Right cardiac atrium (tissue), 5 donors: ENCODE measurements around the gene DFFB. TPM values are rescaled to one million over a fixed set of nuclear protein-coding genes. Genes with fewer than 3 reads are reported as not detected.

ENCODE experiments used
- ATAC-seq, 2 donors: fragments of 200-7000 bp; cut with Tn5 transposase; one replicate each; pipeline versions ENCODE4 v1.8.0 to v1.9.1; 2020; ENCODE audit warnings: moderate library complexity in 2 of 2, mild to moderate bottlenecking in 1 of 2
- DNase-seq, 3 donors: peaks; one replicate each; pipeline ENCODE4 v3.0.0-alpha.2; 2020
- H3K27ac ChIP-seq: one replicate; pipeline ENCODE4 v1.5.1; 2013; ENCODE audit warnings: mild to moderate bottlenecking, low read length, control low read depth, moderate library complexity
- H3K27me3 ChIP-seq: one replicate; pipeline ENCODE4 v1.6.1; 2013; ENCODE audit not compliant: control insufficient read depth, insufficient read depth
- H3K4me1 ChIP-seq: one replicate; pipeline ENCODE4 v1.6.1; 2013; ENCODE audit warnings: low read length; ENCODE audit not compliant: control insufficient read depth, insufficient read depth
- H3K4me3 ChIP-seq: one replicate; pipeline ENCODE4 v1.5.1; 2013; ENCODE audit warnings: low read length, control low read depth
- H3K9me3 ChIP-seq: one replicate; pipeline ENCODE4 v1.6.1; 2013; ENCODE audit warnings: low read length; ENCODE audit not compliant: control insufficient read depth
- WGBS: extraction: QIAGEN DNeasy Blood & Tissue Kit; methylation state at CpG from one replicate; pipeline ENCODE4 v1.1.7; 2013; 5-methylcytosine and 5-hydroxymethylcytosine counted together
- intact Hi-C, 4 donors: fragments of 100-400 bp; cut with DNase I; formaldehyde crosslinking; loops; one replicate each; pipeline versions ENCODE4 v1.11.0 to v1.14.0; 2022 to 2023
- polyA plus RNA-seq: library from polyadenylated mRNA; stranded (reverse); fragments of 200-250 nt; gene quantifications from one replicate; pipeline ENCODE4 v1.2.3, GENCODE V29; 2013
- total RNA-seq, 4 donors: library from RNA; stranded (reverse); fragmentation: NEBNext Ultra II Directional; extraction: Animal tissue kit (Norgen Biotek cat#: 25700); gene quantifications; one replicate each; pipeline ENCODE4 v1.2.1, GENCODE V29; 2021
- donor health status: healthy with polysubstance abuse.
- donor health status: DM: no; HTN: yes; CAD: no.
- donor health status: DM: no; HTN: no; CAD: no.
- donor health status: DM: no; HTN: yes; CAD: no; lungs with severe emphysema.
- donor health status: DM: yes; HTN: yes; CAD: no.

Gene DFFB
- total and polyA plus RNA-seq, 5 donors, result 2.6 to 6.1 (median 4.0) TPM

DNA sequence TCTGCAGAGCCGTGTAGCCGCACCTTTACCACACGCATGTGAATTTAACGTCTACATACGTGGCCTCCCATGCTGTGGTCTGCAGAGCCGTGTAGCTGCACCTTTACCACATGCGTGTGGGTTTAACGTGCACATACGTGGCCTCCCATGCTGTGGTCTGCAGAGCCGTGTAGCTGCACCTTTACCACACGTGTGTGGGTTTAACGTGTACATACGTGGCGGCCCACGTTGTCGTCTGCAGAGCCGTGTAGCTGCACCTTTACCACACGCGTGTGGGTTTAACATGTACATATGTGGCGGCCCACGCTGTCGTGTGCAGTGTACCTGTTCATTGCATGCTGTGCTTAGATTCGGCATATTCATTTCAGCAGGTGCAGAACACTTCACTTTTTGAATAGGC is 17.5 kb downstream of the DFFB start:
- no peak for ATAC-seq
- 93% methylated on average over 23 of the region's 23 CpGs for WGBS
- Histone ChIP-seq H3K27ac (no peak overlapping the region), H3K27me3 (no peaks in the 10 kb centered on the region), H3K4me3 (no peak overlapping the region), H3K4me1 (no peaks in the 10 kb centered on the region), H3K9me3 (no peaks in the 10 kb centered on the region)
- intact Hi-C loops, result no loop called here
- no peak for DNase-seq

DNA sequence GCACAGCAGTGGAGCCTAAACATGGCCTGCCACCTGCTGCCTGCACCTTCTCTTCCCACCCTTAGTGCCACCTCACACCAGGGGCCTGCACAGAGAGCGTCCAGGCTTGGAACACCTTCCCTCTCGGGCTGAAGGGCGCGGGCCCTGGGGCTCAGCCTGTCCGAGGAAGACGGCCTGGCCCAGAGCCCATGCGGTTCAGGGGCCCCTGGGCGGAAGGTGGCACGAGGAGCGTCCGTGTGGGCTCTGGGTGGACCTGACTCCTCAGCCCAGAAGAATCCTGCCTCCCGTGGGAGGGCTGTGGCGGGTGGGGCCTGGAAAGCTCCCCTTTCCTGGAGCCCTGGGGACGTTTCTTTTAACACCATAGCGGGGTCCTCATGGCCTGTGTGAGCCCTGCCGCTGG is 19.4 kb downstream of the DFFB start:
- Histone ChIP-seq H3K4me3 (no peak overlapping the region), H3K27ac (no peak overlapping the region), H3K27me3 (no peaks in the 10 kb centered on the region), H3K4me1 (no peaks in the 10 kb centered on the region), H3K9me3 (no peaks in the 10 kb centered on the region)
- intact Hi-C loops, result no loop called here
- ATAC-seq (peak; percentile 21 to 22), DNase-seq (no peak)
- WGBS, result 89% methylated on average over 16 of the region's 16 CpGs

DNA sequence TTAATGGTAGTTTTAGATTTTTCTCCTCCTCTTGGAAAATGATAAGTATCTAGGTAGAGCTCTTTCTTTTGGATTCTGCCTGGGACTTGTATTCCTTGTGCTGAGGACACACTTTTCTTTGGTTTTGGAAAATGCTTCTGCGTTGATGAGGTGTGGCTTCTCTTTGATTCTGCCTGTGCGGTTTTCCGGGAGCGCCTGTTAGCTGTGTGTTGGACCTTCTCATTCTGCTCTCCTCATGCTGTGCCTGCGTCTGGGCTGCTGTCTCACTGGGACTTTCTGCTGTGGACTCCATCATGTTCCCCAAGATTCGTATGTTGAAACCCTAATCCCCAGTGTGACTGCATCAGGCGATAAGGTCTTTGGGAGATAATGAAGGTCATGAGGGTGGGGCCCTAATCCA is 21.8 kb downstream of the DFFB start:
- Histone ChIP-seq H3K9me3 (no peaks in the 10 kb centered on the region), H3K27me3 (no peaks in the 10 kb centered on the region), H3K4me1 (no peaks in the 10 kb centered on the region), H3K27ac (no peak overlapping the region), H3K4me3 (no peak overlapping the region)
- 96% methylated on average over 7 of the region's 7 CpGs for WGBS
- ATAC-seq (no peak), DNase-seq (no peak)
- intact Hi-C loops, result no loop called here

DNA sequence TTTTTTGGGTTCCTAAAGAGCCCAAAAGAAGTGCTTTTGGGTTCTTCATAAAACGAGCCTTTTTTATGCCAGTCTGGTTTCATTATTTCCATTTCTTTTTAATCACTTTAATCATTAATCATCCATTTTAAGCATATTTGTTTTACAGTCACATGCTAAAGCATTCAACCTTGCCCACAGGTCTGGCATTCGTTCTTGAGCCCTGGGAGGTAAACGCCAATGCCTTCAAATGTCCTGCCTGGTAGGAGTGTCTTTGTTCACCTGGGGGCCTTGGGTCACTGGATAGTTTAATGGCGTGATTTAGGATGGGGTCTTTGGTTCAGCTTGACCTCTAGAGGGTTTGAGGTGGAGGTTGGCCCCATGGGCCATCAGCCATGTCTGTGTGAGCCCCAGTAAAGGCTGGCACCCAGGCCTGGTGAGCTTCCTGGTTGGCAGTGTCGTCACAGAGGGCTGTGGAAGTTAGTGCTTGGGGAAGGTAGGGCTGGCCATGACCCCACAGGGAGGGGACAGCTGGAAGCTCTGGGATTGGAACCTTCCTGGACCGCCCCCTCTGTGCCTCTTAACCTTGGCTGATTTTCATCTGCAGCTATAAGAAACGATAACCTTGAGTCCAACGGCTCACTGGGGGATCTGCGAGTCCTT is 22.6 kb downstream of the DFFB start:
- intact Hi-C loops, result no loop called here
- H3K27me3 ChIP-seq, result no peaks in the 10 kb centered on the region
- DNase-seq, result no peak
- H3K27ac ChIP-seq, result no peak overlapping the region
- no peaks in the 10 kb centered on the region for H3K9me3 ChIP-seq
- WGBS, result 84% methylated on average over 9 of the region's 9 CpGs
- H3K4me1 ChIP-seq, result no peaks in the 10 kb centered on the region
- no peak for ATAC-seq
- H3K4me3 ChIP-seq, result no peak overlapping the region

DNA sequence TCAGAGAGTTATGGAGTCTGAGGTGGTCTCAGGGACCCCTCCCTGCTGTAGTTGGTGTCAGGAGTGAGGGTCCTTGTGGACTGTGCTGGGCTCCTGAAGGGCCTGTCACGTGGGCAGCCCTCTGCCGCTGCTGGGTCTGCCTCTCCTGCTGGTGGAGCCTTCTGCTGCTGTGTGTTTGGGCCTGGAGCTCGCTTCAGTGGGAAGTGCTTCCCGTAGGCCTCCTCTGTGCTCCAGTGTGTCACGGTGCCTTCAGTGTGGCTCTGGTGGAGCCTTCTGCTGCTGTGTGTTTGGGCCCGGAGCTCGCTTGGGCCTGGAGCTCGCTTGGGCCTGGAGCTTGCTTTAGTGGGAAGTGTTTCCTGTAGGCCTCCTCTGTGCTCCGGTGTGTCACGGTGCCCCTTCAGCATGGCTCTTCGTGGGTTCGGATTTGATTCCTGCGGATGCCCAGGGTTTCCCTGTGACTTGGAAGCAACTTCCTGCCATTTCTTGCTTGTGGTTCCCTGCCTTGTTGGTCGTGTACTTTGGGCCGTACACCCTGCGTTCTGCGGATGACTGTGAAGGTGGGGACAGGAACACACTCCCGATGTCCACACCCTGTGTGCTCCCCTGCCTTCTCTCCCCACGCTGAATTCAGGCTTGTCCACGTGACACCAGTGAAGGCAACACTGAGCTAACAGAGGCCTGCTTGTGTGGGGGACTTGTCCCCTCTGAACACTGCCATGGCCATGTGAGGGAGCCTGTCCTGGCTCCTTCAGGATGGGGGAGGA is 23.3 kb downstream of the DFFB start:
- intact Hi-C loops, result no loop called here
- Histone ChIP-seq H3K27ac (no peak overlapping the region), H3K4me1 (no peaks in the 10 kb centered on the region), H3K9me3 (no peaks in the 10 kb centered on the region), H3K4me3 (no peak overlapping the region), H3K27me3 (no peaks in the 10 kb centered on the region)
- DNase-seq (no peak), ATAC-seq (peak in 1 of 2 donors; percentile 23)
- WGBS, result 92% methylated on average over 20 of the region's 20 CpGs

DNA sequence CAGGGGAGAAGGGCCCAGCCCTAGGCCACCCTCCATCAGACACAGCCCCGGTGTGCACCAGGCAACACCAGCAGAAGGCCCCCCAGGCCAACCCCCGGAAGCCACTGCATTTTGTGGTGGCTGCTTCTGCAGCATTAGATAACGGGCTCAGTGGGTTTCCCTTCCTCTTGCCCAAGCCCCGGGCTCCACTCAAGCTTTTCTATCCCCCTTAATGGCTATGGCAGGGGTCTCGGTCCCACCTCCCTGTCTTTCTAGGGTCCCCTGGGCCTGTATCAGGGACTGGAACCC is 23.9 kb downstream of the DFFB start:
- no peak overlapping the region for H3K27ac ChIP-seq
- no peaks in the 10 kb centered on the region for H3K9me3 ChIP-seq
- WGBS, result 89% methylated on average over 5 of the region's 5 CpGs
- ATAC-seq (no peak), DNase-seq (peak in 1 of 3 donors; percentile 46)
- intact Hi-C loops, result no loop called here
- no peaks in the 10 kb centered on the region for H3K27me3 ChIP-seq
- H3K4me3 ChIP-seq, result no peak overlapping the region
- no peaks in the 10 kb centered on the region for H3K4me1 ChIP-seq

DNA sequence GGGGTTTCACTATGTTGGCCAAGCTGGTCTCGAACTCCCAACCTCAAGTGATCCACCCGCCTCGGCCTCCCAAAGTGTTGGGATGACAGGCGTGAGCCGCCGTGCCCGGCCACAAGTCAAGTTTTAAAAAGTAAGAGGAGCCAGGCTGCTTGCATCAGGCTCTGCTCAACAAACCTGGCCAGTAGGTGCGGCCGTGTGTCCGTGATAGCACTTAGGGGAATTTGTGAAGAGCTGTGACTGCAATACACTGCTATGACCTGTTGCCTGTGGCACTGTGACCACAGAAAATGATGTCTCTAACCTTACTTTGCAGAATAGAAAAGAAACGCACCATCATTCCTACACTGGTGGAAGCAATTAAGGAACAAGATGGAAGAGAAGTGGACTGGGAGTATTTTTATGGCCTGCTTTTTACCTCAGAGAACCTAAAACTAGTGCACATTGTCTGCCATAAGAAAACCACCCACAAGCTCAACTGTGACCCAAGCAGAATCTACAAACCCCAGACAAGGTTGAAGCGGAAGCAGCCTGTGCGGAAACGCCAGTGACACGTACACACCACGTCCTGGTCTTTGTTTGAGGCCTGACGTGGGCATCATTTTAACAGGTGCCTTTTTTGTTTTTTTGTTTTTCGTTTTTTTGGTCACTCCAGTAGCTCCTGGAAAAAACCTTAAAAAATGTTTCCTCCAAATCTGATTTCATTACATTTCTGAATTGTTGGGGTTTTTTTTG is 26.1 kb downstream of the DFFB start:
- ATAC-seq (no peak), DNase-seq (no peak)
- Histone ChIP-seq H3K27ac (no peak overlapping the region), H3K9me3 (no peaks in the 10 kb centered on the region), H3K4me3 (no peak overlapping the region), H3K27me3 (no peaks in the 10 kb centered on the region), H3K4me1 (no peaks in the 10 kb centered on the region)
- intact Hi-C loops, result no loop called here
- 95% methylated on average over 18 of the region's 18 CpGs for WGBS

DNA sequence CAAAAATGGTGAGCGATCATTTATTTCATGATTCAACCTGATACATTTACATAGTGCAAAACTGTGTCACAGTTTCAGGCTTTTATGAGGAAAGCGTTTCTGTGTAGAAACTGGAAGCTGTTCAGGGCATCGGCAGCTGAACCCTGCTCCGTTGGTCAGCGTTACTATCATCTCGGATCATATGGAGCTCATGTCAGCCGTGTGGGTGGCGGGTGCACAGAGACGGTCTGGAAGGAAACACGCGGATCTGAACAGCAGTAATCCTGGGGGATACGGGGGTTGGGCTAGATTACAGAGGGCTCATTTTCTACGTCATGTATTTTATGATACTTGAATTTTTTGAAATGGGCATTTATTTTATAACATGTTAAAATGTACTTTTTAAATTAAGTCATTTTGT is 27.7 kb downstream of the DFFB start:
- ATAC-seq, result no peak

DNA sequence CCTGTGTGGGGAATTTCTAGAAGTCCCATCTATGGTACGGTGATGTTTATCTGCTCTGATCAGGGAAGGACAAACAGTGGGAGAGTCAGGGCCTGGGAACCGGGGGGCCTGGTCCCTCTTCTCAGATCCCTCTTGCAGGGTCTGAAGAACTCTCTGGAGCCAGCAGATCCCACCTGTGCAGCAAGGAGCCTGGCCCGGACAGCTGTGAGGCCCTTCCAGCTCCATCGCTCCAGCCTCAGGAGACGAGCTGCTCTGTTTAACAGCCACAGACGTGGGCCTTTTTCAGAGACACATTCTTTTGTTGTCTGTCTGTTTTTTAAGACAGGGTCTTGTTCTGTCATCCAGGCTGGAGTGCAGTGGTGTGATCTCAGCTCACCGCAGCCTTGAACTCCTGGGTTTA is 28.3 kb downstream of the DFFB start:
- ATAC-seq (no peak), DNase-seq (peak in 2 of 3 donors; percentile 12 to 32)
- no peaks in the 10 kb centered on the region for H3K9me3 ChIP-seq
- H3K4me3 ChIP-seq, result no peak overlapping the region
- H3K27ac ChIP-seq, result no peak overlapping the region
- WGBS, result 85% methylated on average over 7 of the region's 7 CpGs
- no peaks in the 10 kb centered on the region for H3K4me1 ChIP-seq
- no peaks in the 10 kb centered on the region for H3K27me3 ChIP-seq
- intact Hi-C loops, result no loop called here

More for the DNA sequence above, 27.7 kb downstream of the DFFB start:
- no peak for DNase-seq
- no peaks in the 10 kb centered on the region for H3K4me1 ChIP-seq
- H3K4me3 ChIP-seq, result no peak overlapping the region
- H3K9me3 ChIP-seq, result no peaks in the 10 kb centered on the region
- intact Hi-C loops, result no loop called here
- WGBS, result 87% methylated on average over 13 of the region's 13 CpGs
- no peak overlapping the region for H3K27ac ChIP-seq
- no peaks in the 10 kb centered on the region for H3K27me3 ChIP-seq

DNA sequence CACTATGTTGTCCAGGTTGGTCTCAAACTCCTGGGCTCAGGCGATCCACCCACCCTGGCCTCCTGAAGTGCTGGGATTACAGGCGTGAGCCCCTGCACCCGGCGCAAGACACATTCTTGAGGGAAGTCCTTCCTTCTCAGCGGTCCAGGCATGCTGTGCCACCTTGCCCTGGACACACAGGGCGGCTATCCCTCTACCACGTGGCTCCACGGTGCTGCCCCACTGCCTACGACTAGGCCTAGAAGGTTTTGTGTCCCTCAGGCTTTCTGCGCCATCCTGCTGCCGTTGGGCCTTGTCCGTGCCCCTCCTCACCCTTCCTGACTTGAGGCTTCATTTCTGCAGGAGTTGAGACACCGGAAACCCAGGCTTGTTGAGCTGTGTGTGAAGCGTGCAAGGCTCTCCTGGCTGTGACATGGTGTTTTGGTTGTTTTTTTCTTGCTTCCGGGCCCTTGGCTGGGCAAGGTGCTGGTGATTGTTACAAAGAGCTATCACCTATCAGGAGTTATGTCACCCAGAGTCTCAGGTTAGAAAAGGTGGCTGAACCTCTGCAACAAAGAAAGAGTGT is 28.9 kb downstream of the DFFB start:
- Histone ChIP-seq H3K4me1 (no peaks in the 10 kb centered on the region), H3K4me3 (no peak overlapping the region), H3K27ac (no peak overlapping the region), H3K9me3 (no peaks in the 10 kb centered on the region), H3K27me3 (no peaks in the 10 kb centered on the region)
- WGBS, result 90% methylated on average over 15 of the region's 15 CpGs
- DNase-seq (peak in 1 of 3 donors; percentile 32), ATAC-seq (no peak)
- intact Hi-C loops, result no loop called here

DNA sequence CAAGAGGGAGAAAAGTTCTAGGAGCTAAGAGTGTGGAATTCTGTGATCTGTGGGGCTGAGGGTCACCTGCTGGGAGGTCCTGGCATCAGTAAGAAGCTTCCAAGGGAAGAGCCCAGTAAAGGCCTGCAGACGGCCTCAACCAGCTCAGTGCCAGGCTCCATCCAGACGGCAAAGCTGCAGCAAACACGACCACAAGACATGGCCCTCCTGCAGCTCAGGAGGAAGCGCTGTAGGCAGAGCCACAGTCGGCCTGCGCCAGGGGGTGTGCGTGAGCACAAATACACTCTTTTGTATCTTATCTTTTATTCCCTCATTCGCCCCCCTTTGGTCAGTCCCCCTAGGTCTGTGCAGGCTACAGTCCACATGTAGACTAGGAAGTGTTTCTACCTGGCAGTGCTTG is 29.4 kb downstream of the DFFB start:
- H3K4me1 ChIP-seq, result no peaks in the 10 kb centered on the region
- WGBS, result 83% methylated on average over 8 of the region's 8 CpGs
- ATAC-seq, result no peak
- no peaks in the 10 kb centered on the region for H3K27me3 ChIP-seq
- H3K9me3 ChIP-seq, result no peaks in the 10 kb centered on the region
- H3K4me3 ChIP-seq, result no peak overlapping the region
- intact Hi-C loops, result no loop called here
- DNase-seq, result peak in 1 of 3 donors; percentile 38
- H3K27ac ChIP-seq, result no peak overlapping the region
